Measurements from ENCODE around the gene MTCH2.

MTCH2 gene

GRCh38 chr11:47603295-47603694 lies 39.1 kb downstream of the MTCH2 start:
- Histone ChIP-seq H3K36me3 (ENCODE audit: insufficient read depth, low read length) (no peaks in the 10 kb centered on the region), H3K4me1 (ENCODE audit: insufficient read depth, low read length) (peaks cover 8% of the 10 kb centered on the region), H3K27me3 (ENCODE audit: control insufficient read depth in 1 of 2, insufficient read depth in 2 of 2, low read length in 2 of 2) (no peaks in the 10 kb centered on the region), H3K9me3 (ENCODE audit: low read length) (no peaks in the 10 kb centered on the region), H3K4me3 (ENCODE audit: low read depth in 1 of 2, low read length in 2 of 2) (no peak overlapping the region), H3K27ac (ENCODE audit: low read depth, low read length) (no peak overlapping the region), H3K9ac (ENCODE audit: low read length) (no peak overlapping the region)

- Histone ChIP-seq H3K4me1 (ENCODE audit: insufficient read depth, low read length) (no peaks in the 10 kb centered on the region), H3K9ac (ENCODE audit: low read length) (no peak overlapping the region), H3K9me3 (ENCODE audit: low read length) (no peaks in the 10 kb centered on the region), H3K36me3 (ENCODE audit: insufficient read depth, low read length) (no peaks in the 10 kb centered on the region), H3K27me3 (ENCODE audit: control insufficient read depth in 1 of 2, insufficient read depth in 2 of 2, low read length in 2 of 2) (peaks cover 0 to 4% of the 10 kb centered on the region in 2 donors), H3K27ac (ENCODE audit: low read depth, low read length) (no peak overlapping the region), H3K4me3 (ENCODE audit: low read depth in 1 of 2, low read length in 2 of 2) (no peak overlapping the region)
Observed at GRCh38 chr11:47599902-47600301, 42.5 kb downstream of the MTCH2 start.

GRCh38 chr11:47595967-47596366 lies 46.4 kb downstream of the MTCH2 start:
- no peaks in the 10 kb centered on the region for H3K9me3 ChIP-seq (ENCODE audit: low read length)
- H3K4me3 ChIP-seq (ENCODE audit: low read depth in 1 of 2, low read length in 2 of 2) = no peak overlapping the region
- no peak overlapping the region for H3K9ac ChIP-seq (ENCODE audit: low read length)
- no peak overlapping the region for H3K27ac ChIP-seq (ENCODE audit: low read depth, low read length)
- H3K4me1 ChIP-seq (ENCODE audit: insufficient read depth, low read length) = peaks cover 9% of the 10 kb centered on the region
- no peaks in the 10 kb centered on the region for H3K36me3 ChIP-seq (ENCODE audit: insufficient read depth, low read length)
- peaks cover 15 to 24% of the 10 kb centered on the region in 2 donors for H3K27me3 ChIP-seq (ENCODE audit: control insufficient read depth in 1 of 2, insufficient read depth in 2 of 2, low read length in 2 of 2)

- Histone ChIP-seq H3K9me3 (ENCODE audit: low read length) (no peaks in the 10 kb centered on the region), H3K4me1 (ENCODE audit: insufficient read depth, low read length) (peaks cover 9% of the 10 kb centered on the region), H3K27me3 (ENCODE audit: control insufficient read depth in 1 of 2, insufficient read depth in 2 of 2, low read length in 2 of 2) (peaks cover 15 to 24% of the 10 kb centered on the region in 2 donors), H3K4me3 (ENCODE audit: low read depth in 1 of 2, low read length in 2 of 2) (no peak overlapping the region), H3K9ac (ENCODE audit: low read length) (no peak overlapping the region), H3K27ac (ENCODE audit: low read depth, low read length) (no peak overlapping the region), H3K36me3 (ENCODE audit: insufficient read depth, low read length) (no peaks in the 10 kb centered on the region)
Observed at GRCh38 chr11:47595029-47595428, 47.3 kb downstream of the MTCH2 start.

GRCh38 chr11:47593934-47594855 lies 48.2 kb downstream of the MTCH2 start, which contains the start of gene C1QTNF4:
Gene C1QTNF4, minus strand, starts transcription at chr11:47594411. Its CDS starts 3,601 bp downstream, at chr11:47590810.
- H3K4me1 ChIP-seq (ENCODE audit: insufficient read depth, low read length) = peaks cover 11% of the 10 kb centered on the region
- H3K36me3 ChIP-seq (ENCODE audit: insufficient read depth, low read length) = no peaks in the 10 kb centered on the region
- H3K9me3 ChIP-seq (ENCODE audit: low read length) = no peaks in the 10 kb centered on the region
- H3K4me3 ChIP-seq (ENCODE audit: low read depth in 1 of 2, low read length in 2 of 2) = peak within 1 kb of the TSS in 1 of 2 donors; percentile 34
- no peak within 1 kb of the TSS for H3K27ac ChIP-seq (ENCODE audit: low read depth, low read length)
- no peak within 1 kb of the TSS for H3K9ac ChIP-seq (ENCODE audit: low read length)
- H3K27me3 ChIP-seq (ENCODE audit: control insufficient read depth in 1 of 2, insufficient read depth in 2 of 2, low read length in 2 of 2) = peaks cover 15 to 28% of the 10 kb centered on the region in 2 donors

GRCh38 chr11:47593492-47593933 lies 48.8 kb downstream of the MTCH2 start:
- Histone ChIP-seq H3K4me3 (ENCODE audit: low read depth in 1 of 2, low read length in 2 of 2) (no peak overlapping the region), H3K4me1 (ENCODE audit: insufficient read depth, low read length) (peaks cover 18% of the 10 kb centered on the region), H3K27ac (ENCODE audit: low read depth, low read length) (no peak overlapping the region), H3K27me3 (ENCODE audit: control insufficient read depth in 1 of 2, insufficient read depth in 2 of 2, low read length in 2 of 2) (peaks cover 15 to 28% of the 10 kb centered on the region in 2 donors), H3K9ac (ENCODE audit: low read length) (no peak overlapping the region), H3K9me3 (ENCODE audit: low read length) (no peaks in the 10 kb centered on the region), H3K36me3 (ENCODE audit: insufficient read depth, low read length) (no peaks in the 10 kb centered on the region)

GRCh38 chr11:47592970-47593369 lies 49.4 kb downstream of the MTCH2 start:
- Histone ChIP-seq H3K4me3 (ENCODE audit: low read depth in 1 of 2, low read length in 2 of 2) (no peak overlapping the region), H3K36me3 (ENCODE audit: insufficient read depth, low read length) (no peaks in the 10 kb centered on the region), H3K27me3 (ENCODE audit: control insufficient read depth in 1 of 2, insufficient read depth in 2 of 2, low read length in 2 of 2) (peaks cover 15 to 28% of the 10 kb centered on the region in 2 donors), H3K9ac (ENCODE audit: low read length) (no peak overlapping the region), H3K9me3 (ENCODE audit: low read length) (no peaks in the 10 kb centered on the region), H3K4me1 (ENCODE audit: insufficient read depth, low read length) (peaks cover 20% of the 10 kb centered on the region), H3K27ac (ENCODE audit: low read depth, low read length) (no peak overlapping the region)

- Histone ChIP-seq H3K4me1 (ENCODE audit: insufficient read depth, low read length) (peaks cover 20% of the 10 kb centered on the region), H3K9me3 (ENCODE audit: low read length) (no peaks in the 10 kb centered on the region), H3K9ac (ENCODE audit: low read length) (no peak overlapping the region), H3K27me3 (ENCODE audit: control insufficient read depth in 1 of 2, insufficient read depth in 2 of 2, low read length in 2 of 2) (peaks cover 15 to 28% of the 10 kb centered on the region in 2 donors), H3K4me3 (ENCODE audit: low read depth in 1 of 2, low read length in 2 of 2) (no peak overlapping the region), H3K36me3 (ENCODE audit: insufficient read depth, low read length) (no peaks in the 10 kb centered on the region), H3K27ac (ENCODE audit: low read depth, low read length) (no peak overlapping the region)
Observed at GRCh38 chr11:47592251-47592650, 50.1 kb downstream of the MTCH2 start.

- peaks cover 15 to 28% of the 10 kb centered on the region in 2 donors for H3K27me3 ChIP-seq (ENCODE audit: control insufficient read depth in 1 of 2, insufficient read depth in 2 of 2, low read length in 2 of 2)
- peaks cover 20% of the 10 kb centered on the region for H3K4me1 ChIP-seq (ENCODE audit: insufficient read depth, low read length)
- no peak overlapping the region for H3K4me3 ChIP-seq (ENCODE audit: low read depth in 1 of 2, low read length in 2 of 2)
- no peaks in the 10 kb centered on the region for H3K9me3 ChIP-seq (ENCODE audit: low read length)
- H3K36me3 ChIP-seq (ENCODE audit: insufficient read depth, low read length) = no peaks in the 10 kb centered on the region
- no peak overlapping the region for H3K27ac ChIP-seq (ENCODE audit: low read depth, low read length)
- no peak overlapping the region for H3K9ac ChIP-seq (ENCODE audit: low read length)
Observed at GRCh38 chr11:47591764-47592163, 50.6 kb downstream of the MTCH2 start.

- peaks cover 20% of the 10 kb centered on the region for H3K4me1 ChIP-seq (ENCODE audit: insufficient read depth, low read length)
- peak overlapping the region; percentile 15 to 61 for H3K4me3 ChIP-seq (ENCODE audit: low read depth in 1 of 2, low read length in 2 of 2)
- H3K9me3 ChIP-seq (ENCODE audit: low read length) = no peaks in the 10 kb centered on the region
- H3K27me3 ChIP-seq (ENCODE audit: control insufficient read depth in 1 of 2, insufficient read depth in 2 of 2, low read length in 2 of 2) = peaks cover 15 to 27% of the 10 kb centered on the region in 2 donors
- no peak overlapping the region for H3K9ac ChIP-seq (ENCODE audit: low read length)
- peaks cover 1% of the 10 kb centered on the region for H3K36me3 ChIP-seq (ENCODE audit: insufficient read depth, low read length)
- peak overlapping the region; percentile 3 for H3K27ac ChIP-seq (ENCODE audit: low read depth, low read length)
Observed at GRCh38 chr11:47589977-47590861, 52.1 kb downstream of the MTCH2 start.

GRCh38 chr11:47589584-47589976 lies 52.8 kb downstream of the MTCH2 start:
- H3K36me3 ChIP-seq (ENCODE audit: insufficient read depth, low read length) = peaks cover 5% of the 10 kb centered on the region
- peak overlapping the region; percentile 27 for H3K9ac ChIP-seq (ENCODE audit: low read length)
- no peaks in the 10 kb centered on the region for H3K9me3 ChIP-seq (ENCODE audit: low read length)
- peak overlapping the region; percentile 15 to 61 for H3K4me3 ChIP-seq (ENCODE audit: low read depth in 1 of 2, low read length in 2 of 2)
- peaks cover 20% of the 10 kb centered on the region for H3K4me1 ChIP-seq (ENCODE audit: insufficient read depth, low read length)
- peaks cover 15 to 21% of the 10 kb centered on the region in 2 donors for H3K27me3 ChIP-seq (ENCODE audit: control insufficient read depth in 1 of 2, insufficient read depth in 2 of 2, low read length in 2 of 2)
- H3K27ac ChIP-seq (ENCODE audit: low read depth, low read length) = peak overlapping the region; percentile 3

All from muscle layer of colon (tissue), 2 donors.